ENCODE measurements around the gene MYEF2.

The MYEF2 gene

DNA sequence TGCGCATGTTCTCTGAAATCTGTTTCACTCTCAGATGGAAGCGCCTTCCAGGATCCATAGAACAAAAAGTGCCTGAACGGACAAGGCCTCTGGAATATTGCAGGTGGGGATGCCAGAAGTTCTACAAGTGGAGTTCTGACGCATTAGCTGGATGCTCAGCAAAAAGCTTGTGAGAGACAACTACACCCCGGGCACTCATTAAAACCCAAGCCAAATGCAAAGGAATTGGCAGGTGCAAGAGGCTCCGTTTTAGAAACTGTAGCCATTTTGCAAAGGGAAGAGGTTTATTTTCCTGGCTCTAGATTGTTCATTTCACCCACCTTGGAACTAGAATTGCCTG lies 92.5 kb downstream of the MYEF2 start:
- no peak for DNase-seq (ENCODE audit: low read depth, low spot score)
- CTCF ChIA-PET: interaction anchor here (0.6 to 3.9 kb wide), 5 partner anchors 10 to 890 kb away, joined by 3 to 45 read pairs (median 4); no protein-coding TSS in a partner anchor
- no peak overlapping the region for H3K4me3 ChIP-seq (ENCODE audit: low read depth, low read length)
- POLR2A ChIA-PET: no interaction called here
- TF ChIP-seq, protein P1, sequence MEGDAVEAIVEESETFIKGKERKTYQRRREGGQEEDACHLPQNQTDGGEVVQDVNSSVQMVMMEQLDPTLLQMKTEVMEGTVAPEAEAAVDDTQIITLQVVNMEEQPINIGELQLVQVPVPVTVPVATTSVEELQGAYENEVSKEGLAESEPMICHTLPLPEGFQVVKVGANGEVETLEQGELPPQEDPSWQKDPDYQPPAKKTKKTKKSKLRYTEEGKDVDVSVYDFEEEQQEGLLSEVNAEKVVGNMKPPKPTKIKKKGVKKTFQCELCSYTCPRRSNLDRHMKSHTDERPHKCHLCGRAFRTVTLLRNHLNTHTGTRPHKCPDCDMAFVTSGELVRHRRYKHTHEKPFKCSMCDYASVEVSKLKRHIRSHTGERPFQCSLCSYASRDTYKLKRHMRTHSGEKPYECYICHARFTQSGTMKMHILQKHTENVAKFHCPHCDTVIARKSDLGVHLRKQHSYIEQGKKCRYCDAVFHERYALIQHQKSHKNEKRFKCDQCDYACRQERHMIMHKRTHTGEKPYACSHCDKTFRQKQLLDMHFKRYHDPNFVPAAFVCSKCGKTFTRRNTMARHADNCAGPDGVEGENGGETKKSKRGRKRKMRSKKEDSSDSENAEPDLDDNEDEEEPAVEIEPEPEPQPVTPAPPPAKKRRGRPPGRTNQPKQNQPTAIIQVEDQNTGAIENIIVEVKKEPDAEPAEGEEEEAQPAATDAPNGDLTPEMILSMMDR (IDR thresholded peaks at IDR 0.05; ENCODE audit: insufficient read depth, low read length, missing control alignments): no peak

DNA sequence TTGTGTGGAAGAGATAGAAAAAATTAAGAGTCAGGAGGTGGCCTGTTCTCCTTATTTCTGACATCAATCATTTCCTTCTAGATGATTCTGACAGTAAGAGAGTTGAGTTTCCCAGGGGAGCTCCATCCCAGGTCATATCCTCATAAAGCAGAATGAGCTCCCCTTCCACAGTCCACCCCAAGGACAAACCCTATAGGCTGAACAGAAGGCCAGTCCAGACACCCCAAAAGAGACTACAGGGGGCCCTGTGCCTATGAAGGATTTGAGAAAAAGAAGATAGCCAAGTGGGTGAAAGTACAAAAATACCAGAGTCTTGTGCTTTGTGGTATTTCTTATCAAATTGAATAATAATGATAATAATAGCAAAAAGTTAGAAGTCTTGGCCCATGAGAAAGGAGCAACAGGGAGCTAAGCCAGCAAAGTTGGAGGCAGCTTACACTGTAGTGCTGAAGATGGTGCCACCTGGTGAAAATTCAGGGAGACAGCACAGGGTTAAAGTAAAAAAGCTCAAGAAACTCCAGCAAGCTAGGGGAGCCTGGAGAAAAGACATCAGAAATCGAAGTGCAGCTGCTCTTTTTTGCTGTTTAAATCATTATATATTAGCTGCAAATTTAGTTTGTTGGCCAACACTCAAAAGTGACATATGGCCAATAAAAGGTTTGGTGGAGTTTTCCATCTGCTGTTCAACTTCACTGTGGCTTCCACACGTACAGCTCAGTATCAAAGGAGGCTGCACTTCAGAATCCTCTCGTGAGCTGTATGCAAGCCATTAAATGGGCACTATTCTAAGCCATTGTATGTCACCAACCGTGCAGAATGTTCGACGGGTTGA lies 93.1 kb downstream of the MYEF2 start:
- no peak for DNase-seq (ENCODE audit: low read depth, low spot score)
- no peak overlapping the region for H3K4me3 ChIP-seq (ENCODE audit: low read depth, low read length)
- CTCF ChIA-PET: interaction anchor here (0.6 to 3.9 kb wide), 8 partner anchors 10 to 890 kb away, joined by 3 to 45 read pairs (median 4); partner anchors contain the start of gene SEMA6D
- POLR2A ChIA-PET: no interaction called here
- TF ChIP-seq, protein P1 (IDR thresholded peaks at IDR 0.05; ENCODE audit: insufficient read depth, low read length, missing control alignments): peak; percentile 38

All from AG04449 (cell line).